Osteoblast (primary cell): ENCODE data around the gene DPYSL4. TPM values are rescaled to one million over a fixed set of nuclear protein-coding genes. Genes with fewer than 3 reads are reported as not detected.

ENCODE experiments used
- DNase-seq: peaks from one replicate; pipeline ENCODE4 v3.0.0; 2011; ENCODE audit warnings: low spot score, mixed read lengths; ENCODE audit not compliant: insufficient read length; ENCODE audit errors: missing footprints
- H2AFZ ChIP-seq: 2 replicates; pipeline ENCODE4 v1.6.0; 2011; ENCODE audit warnings: mild to moderate bottlenecking, low read length
- H3K27ac ChIP-seq: 2 replicates; pipeline ENCODE4 v1.5.1; 2011; ENCODE audit warnings: mild to moderate bottlenecking, low read depth, low read length, moderate library complexity
- H3K27me3 ChIP-seq: 2 replicates; pipeline ENCODE4 v1.6.0; 2012; ENCODE audit warnings: mild to moderate bottlenecking, control low read depth, inconsistent platforms, low read length, moderate library complexity; ENCODE audit not compliant: insufficient read depth
- H3K36me3 ChIP-seq: 2 replicates; pipeline ENCODE4 v1.5.1; 2011; ENCODE audit warnings: mild to moderate bottlenecking, low read length, control low read depth, moderate library complexity; ENCODE audit not compliant: insufficient read depth
- H3K4me1 ChIP-seq: 2 replicates; pipeline ENCODE4 v1.5.1; 2011; ENCODE audit warnings: mild to moderate bottlenecking, low read length, control low read depth, moderate library complexity; ENCODE audit not compliant: insufficient read depth
- H3K4me2 ChIP-seq: 2 replicates; pipeline ENCODE4 v1.6.0; 2011; ENCODE audit warnings: mild to moderate bottlenecking, low read length; ENCODE audit not compliant: insufficient read depth
- H3K4me3 ChIP-seq: fragments of 200-600 bp; sonication (generic); 3 replicates; pipeline ENCODE4 v1.5.1; 2012; ENCODE audit warnings: mild to moderate bottlenecking, low read length, inconsistent platforms; ENCODE audit not compliant: insufficient read depth
- H3K79me2 ChIP-seq: 2 replicates; pipeline ENCODE4 v1.6.0; 2012; ENCODE audit warnings: mild to moderate bottlenecking, low read length, control low read depth, inconsistent platforms; ENCODE audit not compliant: insufficient read depth
- H3K9me3 ChIP-seq: 2 replicates; pipeline ENCODE4 v1.5.1; 2011; ENCODE audit warnings: low read depth, low read length, control low read depth
- H4K20me1 ChIP-seq: 2 replicates; pipeline ENCODE4 v1.6.0; 2012; ENCODE audit warnings: mild to moderate bottlenecking, low read length, control low read depth; ENCODE audit not compliant: insufficient read depth
- CTCF ChIP-seq: IDR thresholded peaks from 2 replicates; pipeline ENCODE4 v1.5.1; 2011; ENCODE audit warnings: mild to moderate bottlenecking, low read depth, low read length, moderate library complexity; ENCODE audit errors: extremely low read depth
- total RNA-seq: library from RNA; depleted of rRNA; stranded (reverse); fragments of >200 nt; gene quantifications from 2 replicates; pipeline ENCODE4 v1.2.3, GENCODE V29; 2012

DPYSL4 gene
- total RNA-seq, 1 donor, result 0.72 TPM

- Histone ChIP-seq H3K79me2 (no peaks in the 10 kb centered on the region), H3K36me3 (no peaks in the 10 kb centered on the region), H2AFZ (no peak overlapping the region)
Measured at GRCh38 chr10:132197271-132198067, 10.7 kb downstream of the DPYSL4 start.

GRCh38 chr10:132198068-132198370, 11.3 kb downstream of the DPYSL4 start:
- H3K9me3 ChIP-seq, result no peaks in the 10 kb centered on the region
- DNase-seq, result peak; percentile 90
- H3K4me1 ChIP-seq, result no peaks in the 10 kb centered on the region
- H3K27me3 ChIP-seq, result no peaks in the 10 kb centered on the region
- H3K79me2 ChIP-seq, result no peaks in the 10 kb centered on the region
- no peaks in the 10 kb centered on the region for H3K36me3 ChIP-seq
- no peak overlapping the region for H3K27ac ChIP-seq
- no peaks in the 10 kb centered on the region for H4K20me1 ChIP-seq
- no peak overlapping the region for H2AFZ ChIP-seq
- no peak overlapping the region for H3K4me2 ChIP-seq
- no peak overlapping the region for H3K4me3 ChIP-seq
- no peak for TF ChIP-seq CTCF

More at GRCh38 chr10:132197271-132198067, 10.7 kb downstream of the DPYSL4 start:
- H3K27me3 ChIP-seq, result no peaks in the 10 kb centered on the region
- H3K4me3 ChIP-seq, result no peak overlapping the region
- H3K4me1 ChIP-seq, result no peaks in the 10 kb centered on the region
- peak; percentile 86 for DNase-seq
- no peaks in the 10 kb centered on the region for H4K20me1 ChIP-seq
- no peaks in the 10 kb centered on the region for H3K9me3 ChIP-seq
- no peak for TF ChIP-seq CTCF
- H3K4me2 ChIP-seq, result no peak overlapping the region
- H3K27ac ChIP-seq, result no peak overlapping the region

DNA sequence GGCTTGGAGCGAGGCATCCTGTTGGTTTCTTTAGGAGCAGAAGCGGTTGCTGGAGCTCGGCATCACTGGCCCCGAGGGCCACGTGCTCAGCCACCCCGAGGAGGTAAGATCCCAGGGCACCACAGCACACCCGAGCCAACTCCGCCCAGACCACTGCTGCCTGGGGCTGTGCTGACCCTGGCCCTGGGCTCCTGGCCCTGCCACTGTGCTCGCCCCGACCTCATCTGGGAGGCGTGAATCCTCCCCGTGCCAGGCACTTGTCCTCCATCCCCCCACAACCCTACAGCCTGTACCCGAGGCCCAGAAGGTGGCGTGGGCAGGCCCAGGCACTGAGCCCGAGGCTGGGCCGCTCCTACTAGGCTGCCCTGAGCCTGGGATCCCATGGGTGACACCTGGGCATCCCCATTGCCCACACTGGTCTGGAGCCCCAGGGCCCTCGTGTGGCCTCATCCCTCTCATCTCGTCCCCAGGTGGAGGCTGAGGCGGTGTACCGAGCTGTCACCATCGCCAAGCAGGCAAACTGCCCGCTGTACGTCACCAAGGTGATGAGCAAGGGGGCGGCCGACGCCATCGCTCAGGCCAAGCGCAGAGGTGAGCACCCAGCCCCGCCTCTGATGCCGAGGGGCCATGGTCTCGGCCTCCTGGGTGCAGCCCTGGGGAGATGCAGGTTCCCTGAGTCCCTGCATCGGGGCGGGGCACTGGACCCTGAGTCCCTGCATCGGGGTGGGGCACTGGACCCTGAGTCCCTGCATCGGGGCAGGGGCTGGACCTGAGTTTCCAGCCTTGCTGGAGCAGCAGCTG, 11.8 kb downstream of the DPYSL4 start:
- no peaks in the 10 kb centered on the region for H3K27me3 ChIP-seq
- H3K36me3 ChIP-seq, result no peaks in the 10 kb centered on the region
- no peak overlapping the region for H3K4me3 ChIP-seq
- no peak overlapping the region for H3K4me2 ChIP-seq
- H4K20me1 ChIP-seq, result no peaks in the 10 kb centered on the region
- TF ChIP-seq CTCF, result no peak
- H3K27ac ChIP-seq, result no peak overlapping the region
- no peaks in the 10 kb centered on the region for H3K4me1 ChIP-seq
- no peak overlapping the region for H2AFZ ChIP-seq
- H3K79me2 ChIP-seq, result no peaks in the 10 kb centered on the region
- no peaks in the 10 kb centered on the region for H3K9me3 ChIP-seq
- DNase-seq, result peak; percentile 78

- H3K79me2 ChIP-seq, result no peaks in the 10 kb centered on the region
- peak; percentile 87 for DNase-seq
- no peaks in the 10 kb centered on the region for H3K4me1 ChIP-seq
- H3K36me3 ChIP-seq, result no peaks in the 10 kb centered on the region
- H3K27me3 ChIP-seq, result no peaks in the 10 kb centered on the region
- no peak overlapping the region for H3K4me2 ChIP-seq
- H3K9me3 ChIP-seq, result no peaks in the 10 kb centered on the region
- no peak for TF ChIP-seq CTCF
- no peak overlapping the region for H3K4me3 ChIP-seq
- H3K27ac ChIP-seq, result no peak overlapping the region
- H2AFZ ChIP-seq, result no peak overlapping the region
- H4K20me1 ChIP-seq, result no peaks in the 10 kb centered on the region
Measured at GRCh38 chr10:132199268-132199853, 12.6 kb downstream of the DPYSL4 start.
